Nephron (organoid): ENCODE results near the gene RALGPS1.

Experiments used
- H3K27ac Mint-ChIP-seq, 3 experiments: 2 replicates each; pipeline ENCODE4 v1.8.0; 2020; ENCODE audit warnings: mixed read lengths in 3 of 3, mild to moderate bottlenecking in 2 of 3, moderate library complexity in 1 of 3
- H3K27me3 Mint-ChIP-seq: 2 replicates; pipeline ENCODE4 v1.8.0; 2021; ENCODE audit warnings: low read depth, mild to moderate bottlenecking, moderate library complexity, mixed read lengths
- H3K36me3 Mint-ChIP-seq: 2 replicates; pipeline ENCODE4 v1.8.0; 2020; ENCODE audit warnings: low read depth, mixed read lengths
- H3K4me1 Mint-ChIP-seq: 2 replicates; pipeline ENCODE4 v1.8.0; 2020; ENCODE audit warnings: mixed read lengths
- H3K4me3 Mint-ChIP-seq, 3 experiments: 2 replicates each; pipeline ENCODE4 v1.8.0; 2020; ENCODE audit warnings: mild to moderate bottlenecking in 3 of 3, mixed read lengths in 3 of 3, moderate library complexity in 2 of 3
- H3K9me3 Mint-ChIP-seq: 2 replicates; pipeline ENCODE4 v1.8.0; 2020; ENCODE audit warnings: mixed read lengths
- CTCF ChIP-seq, 3 experiments: fragments of 200-600 bp; sonication (generic); IDR thresholded peaks; one replicate each; pipeline ENCODE4 v1.5.0; 2021; ENCODE audit warnings: antibody characterized with exemption in 3 of 3; ENCODE audit not compliant: unreplicated experiment in 3 of 3

RALGPS1 gene

DNA sequence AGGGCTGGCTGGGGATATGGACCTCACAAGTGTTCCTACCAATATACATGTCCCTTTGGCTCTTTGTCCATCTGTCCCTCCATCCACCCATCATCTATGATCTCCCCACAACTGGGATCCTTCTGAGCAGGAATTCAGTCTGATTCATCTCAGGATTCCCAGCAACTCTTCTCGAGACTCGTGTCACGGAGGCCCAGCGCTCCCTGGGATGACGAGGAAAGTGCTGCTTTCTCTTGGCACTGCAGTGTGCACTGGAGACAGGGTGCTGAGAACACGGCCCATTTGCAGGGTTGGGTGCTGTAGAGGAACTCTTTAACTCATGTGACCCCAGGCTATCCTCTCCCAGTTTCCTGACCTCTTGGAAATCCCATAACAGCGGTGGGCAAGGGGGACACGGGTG lies 135.0 kb downstream of the RALGPS1 start:
- peaks cover 14% of the 10 kb centered on the region for H3K4me1 Mint-ChIP-seq
- TF ChIP-seq CTCF (IDR thresholded peaks at IDR 0.05; ENCODE audit: unreplicated experiment in 3 of 3) = no peak
- H3K27ac Mint-ChIP-seq = no peak overlapping the region
- no peak overlapping the region for H3K4me3 Mint-ChIP-seq
- H3K9me3 Mint-ChIP-seq = no peaks in the 10 kb centered on the region
- H3K36me3 Mint-ChIP-seq = no peaks in the 10 kb centered on the region
- no peaks in the 10 kb centered on the region for H3K27me3 Mint-ChIP-seq

- no peak overlapping the region for H3K4me3 Mint-ChIP-seq
- H3K4me1 Mint-ChIP-seq = peaks cover 14% of the 10 kb centered on the region
- H3K9me3 Mint-ChIP-seq = no peaks in the 10 kb centered on the region
- H3K27me3 Mint-ChIP-seq = no peaks in the 10 kb centered on the region
- H3K36me3 Mint-ChIP-seq = no peaks in the 10 kb centered on the region
- H3K27ac Mint-ChIP-seq = no peak overlapping the region
- no peak for TF ChIP-seq CTCF (IDR thresholded peaks at IDR 0.05; ENCODE audit: unreplicated experiment in 3 of 3)
These were observed 135.6 kb downstream of the RALGPS1 start for GRCh38 chr9:127050152-127050551.

GRCh38 chr9:127050591-127051001 lies 136.0 kb downstream of the RALGPS1 start:
- no peak for TF ChIP-seq CTCF (IDR thresholded peaks at IDR 0.05; ENCODE audit: unreplicated experiment in 3 of 3)
- H3K36me3 Mint-ChIP-seq = no peaks in the 10 kb centered on the region
- no peak overlapping the region for H3K27ac Mint-ChIP-seq
- peaks cover 14% of the 10 kb centered on the region for H3K4me1 Mint-ChIP-seq
- no peaks in the 10 kb centered on the region for H3K27me3 Mint-ChIP-seq
- H3K9me3 Mint-ChIP-seq = no peaks in the 10 kb centered on the region
- no peak overlapping the region for H3K4me3 Mint-ChIP-seq

DNA sequence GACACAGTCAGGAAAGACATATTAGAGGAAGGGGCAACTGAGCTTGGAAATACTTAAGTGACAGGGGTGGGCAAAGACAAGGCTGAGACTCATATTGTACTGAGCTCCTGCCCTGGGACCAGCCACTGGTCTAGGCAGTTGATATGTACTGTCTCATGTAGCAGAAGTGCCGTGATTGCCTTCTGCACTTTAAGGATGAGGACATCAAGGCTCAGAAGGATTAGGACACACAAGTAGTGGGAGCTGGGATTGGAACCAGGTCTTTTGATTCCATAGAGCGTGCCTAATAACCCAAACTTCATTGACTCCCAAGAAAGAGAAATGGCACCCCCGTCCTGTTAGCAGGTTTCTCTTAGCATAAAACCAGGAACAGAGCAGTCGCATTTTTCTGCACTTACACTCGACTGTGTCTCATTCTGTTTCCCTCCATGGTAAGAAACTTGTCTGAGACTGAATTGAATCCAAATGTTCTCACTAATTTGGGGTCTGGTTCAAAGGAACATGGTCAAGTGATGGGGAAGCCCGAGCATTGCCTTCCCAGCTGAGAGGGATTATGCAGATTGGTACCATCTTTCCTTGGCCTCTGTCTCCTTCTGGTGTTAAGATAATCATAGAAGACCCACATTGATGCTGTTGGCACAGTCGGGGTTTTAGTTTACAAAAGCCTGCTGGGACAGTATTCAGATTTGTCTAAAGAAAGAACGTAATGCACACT lies 137.5 kb downstream of the RALGPS1 start:
- Mint-ChIP-seq H3K4me1 (peaks cover 14% of the 10 kb centered on the region), H3K36me3 (no peaks in the 10 kb centered on the region), H3K4me3 (no peak overlapping the region), H3K9me3 (no peaks in the 10 kb centered on the region), H3K27ac (peak overlapping the region in 1 of 3 experiments; percentile 40), H3K27me3 (no peaks in the 10 kb centered on the region)
- TF ChIP-seq CTCF (IDR thresholded peaks at IDR 0.05; ENCODE audit: unreplicated experiment in 3 of 3) = no peak

DNA sequence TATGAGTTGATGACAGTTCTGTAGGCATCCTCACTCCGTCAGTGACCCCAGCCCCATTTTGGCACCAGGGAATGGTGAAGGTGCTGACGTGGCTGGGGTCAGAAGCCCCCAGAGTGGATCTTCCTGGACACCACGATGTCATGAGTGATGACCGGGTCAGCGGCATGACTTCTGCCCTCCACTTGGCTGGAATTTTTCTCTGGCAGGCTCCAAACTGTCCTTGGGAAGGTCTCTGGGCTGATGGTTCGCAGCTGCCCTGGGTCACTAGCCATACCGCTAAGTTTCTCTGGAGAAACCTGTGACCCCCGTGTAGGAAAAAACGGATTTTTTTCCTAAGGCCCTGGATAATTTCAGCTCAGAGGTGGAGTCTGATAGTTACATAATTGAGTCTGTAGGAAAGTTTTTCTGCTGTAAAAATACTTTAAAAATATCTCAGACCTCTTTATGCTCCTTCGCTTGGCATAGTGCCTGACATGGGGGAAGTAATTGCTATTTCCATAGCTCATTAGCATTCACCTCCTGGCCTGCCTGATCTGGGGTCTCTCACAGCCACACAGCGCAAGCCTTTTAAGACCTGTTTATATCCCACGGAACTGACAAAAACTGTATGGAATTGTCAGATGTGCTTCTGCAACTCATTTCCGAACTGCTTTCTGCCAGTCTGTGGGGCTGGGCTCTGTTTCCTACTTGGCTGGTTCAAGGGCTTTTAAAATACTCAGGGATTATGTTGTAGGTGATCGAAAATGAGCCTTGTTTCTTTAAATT lies 138.7 kb downstream of the RALGPS1 start:
- no peak for TF ChIP-seq CTCF (IDR thresholded peaks at IDR 0.05; ENCODE audit: unreplicated experiment in 3 of 3)
- no peaks in the 10 kb centered on the region for H3K27me3 Mint-ChIP-seq
- peaks cover 22% of the 10 kb centered on the region for H3K4me1 Mint-ChIP-seq
- H3K27ac Mint-ChIP-seq = peak overlapping the region; percentile 23 to 67 (median 40)
- no peaks in the 10 kb centered on the region for H3K36me3 Mint-ChIP-seq
- no peak overlapping the region for H3K4me3 Mint-ChIP-seq
- H3K9me3 Mint-ChIP-seq = no peaks in the 10 kb centered on the region
